Tongue (tissue), 2 donors: ENCODE data around the gene MIAT. TPM values are rescaled to one million over a fixed set of nuclear protein-coding genes. Genes with fewer than 3 reads are reported as not detected.

ENCODE experiments used
- DNase-seq: peaks from one replicate; pipeline ENCODE4 v3.0.0-alpha.2; 2015
- total RNA-seq: library from RNA; depleted of rRNA; stranded (reverse); fragments of >200 nt; gene quantifications from one replicate; pipeline ENCODE4 v1.2.3, GENCODE V29; 2014

Gene MIAT
- total RNA-seq, 1 donor from 2014 or later: 1.1 TPM

DNA sequence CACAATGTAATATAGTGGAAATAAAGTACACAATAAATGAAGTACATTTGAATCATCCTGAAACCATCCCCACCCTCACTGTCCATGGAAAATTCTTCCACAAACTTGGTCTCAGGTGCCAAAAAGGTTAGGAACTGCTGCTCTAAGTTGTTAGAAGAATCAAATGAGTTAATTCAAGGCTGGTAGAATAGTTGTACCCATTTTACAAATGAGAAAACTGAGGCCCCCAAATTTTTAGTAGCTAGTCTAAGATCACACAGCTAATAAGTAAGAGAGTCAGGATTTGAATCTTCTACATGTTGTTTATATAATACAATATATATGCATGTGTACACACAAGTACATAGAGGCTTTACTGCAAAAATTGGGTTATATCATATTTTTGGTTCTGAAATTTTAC, 43.1 kb downstream of the MIAT start:
- no peak for DNase-seq

DNA sequence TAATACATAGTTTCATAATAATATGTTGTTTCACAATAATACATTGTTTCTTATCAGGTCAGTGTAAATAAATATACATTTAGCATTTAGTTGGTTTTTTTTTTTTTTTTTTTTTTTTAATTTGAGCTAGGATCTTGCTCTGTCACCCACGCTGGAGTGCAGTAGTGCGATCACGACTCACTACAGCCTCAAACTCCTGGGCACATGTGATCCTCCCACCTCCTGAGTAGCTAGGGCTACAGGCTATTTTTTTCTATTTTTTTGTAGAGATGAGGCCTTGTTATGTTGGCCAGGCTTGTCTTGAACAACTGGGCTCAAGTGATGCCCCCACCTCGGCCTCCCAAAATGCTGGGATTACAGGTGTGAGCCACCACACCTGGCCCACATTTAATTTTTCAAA, 43.5 kb downstream of the MIAT start:
- DNase-seq: no peak

DNA sequence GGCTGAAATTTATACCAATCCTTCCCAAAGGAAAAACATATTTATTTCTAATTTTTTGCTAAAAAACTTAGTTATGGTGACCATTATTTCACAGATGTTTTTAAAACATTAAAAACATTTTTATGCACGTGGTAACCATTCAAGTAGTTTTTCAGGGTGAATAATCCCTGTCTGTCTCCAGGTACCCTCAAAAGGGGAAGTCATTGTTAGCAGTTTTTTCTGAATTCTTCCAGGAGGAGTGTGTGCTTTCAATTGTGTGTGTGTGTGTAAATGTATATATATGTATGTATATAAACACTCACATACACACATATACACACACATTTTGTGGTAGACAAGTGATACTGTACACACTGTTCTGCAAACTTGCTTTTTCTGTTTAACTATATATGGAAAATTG, 43.9 kb downstream of the MIAT start:
- DNase-seq: no peak

DNA sequence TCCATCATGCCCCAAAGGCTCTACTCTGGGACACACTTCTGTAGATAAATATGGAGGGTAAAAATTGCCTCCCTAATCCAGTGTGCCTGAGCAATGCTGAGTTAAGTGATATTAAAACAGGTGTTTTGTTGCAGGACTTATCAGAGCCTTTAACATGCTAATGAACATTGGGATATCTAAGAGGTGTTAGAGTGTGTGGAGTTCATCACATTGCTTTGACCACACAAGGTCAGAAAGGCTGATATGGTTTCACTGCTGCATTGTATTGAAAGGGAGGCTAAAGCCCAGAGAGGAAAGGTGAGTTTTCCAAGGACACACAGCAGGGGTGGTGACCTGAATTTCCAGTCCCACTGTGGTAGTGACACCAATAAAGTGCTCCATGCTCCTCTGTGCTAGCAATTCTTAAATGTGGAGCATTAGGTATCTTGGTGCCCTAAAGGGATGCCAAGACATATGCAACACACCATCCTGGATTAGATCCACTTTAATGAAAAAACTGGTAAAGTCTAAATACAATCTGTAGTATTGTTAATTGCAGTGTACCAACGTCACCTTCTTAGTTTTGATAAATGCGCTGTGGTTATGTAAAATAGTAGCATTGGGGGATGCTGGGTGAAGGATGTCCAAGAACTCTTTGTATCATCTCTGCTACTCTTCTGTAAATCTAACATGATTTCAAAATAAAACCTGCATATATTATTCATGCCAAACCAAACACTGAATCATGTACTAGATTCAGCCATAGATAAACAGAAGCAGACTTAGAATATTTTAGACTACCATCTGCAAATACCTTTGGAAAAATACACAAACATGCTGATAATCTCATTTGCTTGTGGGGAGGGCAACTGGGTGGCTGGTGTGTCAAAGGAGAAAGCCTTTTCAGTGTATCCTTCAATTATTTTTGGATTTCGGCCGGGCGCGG, 45.8 kb downstream of the MIAT start:
- DNase-seq: no peak

DNA sequence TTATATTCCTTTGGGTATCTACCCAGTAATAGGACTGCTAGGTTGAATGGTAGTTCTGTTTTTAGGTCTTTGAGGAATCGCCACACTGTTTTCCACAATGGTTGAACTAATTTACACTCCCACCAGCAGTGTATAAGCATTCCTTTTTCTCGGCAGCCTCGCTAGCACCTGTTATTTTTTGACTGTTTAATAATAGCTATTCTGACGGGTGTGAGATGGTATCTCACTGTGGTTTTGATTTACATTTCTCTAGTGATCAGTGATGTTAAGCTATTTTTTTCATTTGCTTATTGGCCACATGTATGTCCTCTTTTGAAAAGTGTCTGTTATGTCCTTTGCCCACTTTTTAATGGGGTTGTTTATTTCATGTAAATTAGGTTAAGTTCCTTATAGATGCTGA, 48.0 kb downstream of the MIAT start:
- peak; percentile 41 for DNase-seq

DNA sequence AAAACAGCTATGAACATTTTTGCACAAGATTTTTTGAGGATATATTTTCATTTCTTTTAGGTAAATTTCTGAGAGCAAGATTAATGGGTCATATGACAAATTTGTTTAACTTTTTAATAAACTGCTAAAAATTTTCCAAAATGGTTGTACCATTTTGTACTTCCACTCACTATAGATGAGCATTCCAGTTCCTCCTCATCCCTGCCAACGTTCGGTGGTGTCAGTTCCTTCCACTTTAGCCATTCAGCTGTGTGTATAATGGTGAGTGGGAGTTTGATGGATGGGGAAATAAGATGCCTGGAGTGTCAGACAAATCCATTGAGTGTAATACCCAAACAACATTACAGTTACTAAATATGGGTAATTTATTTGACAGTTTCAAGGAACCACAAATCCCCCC, 49.7 kb downstream of the MIAT start:
- no peak for DNase-seq

DNA sequence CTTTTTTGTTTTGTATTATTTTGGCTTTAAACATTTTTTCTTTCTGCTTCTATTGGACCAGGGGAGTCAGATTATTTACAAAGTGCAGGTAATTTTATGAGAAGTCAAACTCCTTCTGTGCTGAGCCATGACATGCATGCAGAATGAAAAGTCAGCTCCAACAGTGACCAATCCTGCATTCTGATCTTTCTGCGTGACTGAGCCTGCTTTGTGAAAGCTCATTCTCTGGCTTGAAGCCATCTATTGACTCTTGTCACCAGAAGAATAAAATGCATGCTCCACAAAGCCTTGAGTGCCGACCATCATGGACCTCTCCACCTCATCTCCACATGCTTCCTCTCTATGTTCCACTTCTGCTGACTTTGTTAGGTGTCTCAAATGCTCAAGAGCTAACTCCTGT, 50.2 kb downstream of the MIAT start:
- peak; percentile 3 for DNase-seq

DNA sequence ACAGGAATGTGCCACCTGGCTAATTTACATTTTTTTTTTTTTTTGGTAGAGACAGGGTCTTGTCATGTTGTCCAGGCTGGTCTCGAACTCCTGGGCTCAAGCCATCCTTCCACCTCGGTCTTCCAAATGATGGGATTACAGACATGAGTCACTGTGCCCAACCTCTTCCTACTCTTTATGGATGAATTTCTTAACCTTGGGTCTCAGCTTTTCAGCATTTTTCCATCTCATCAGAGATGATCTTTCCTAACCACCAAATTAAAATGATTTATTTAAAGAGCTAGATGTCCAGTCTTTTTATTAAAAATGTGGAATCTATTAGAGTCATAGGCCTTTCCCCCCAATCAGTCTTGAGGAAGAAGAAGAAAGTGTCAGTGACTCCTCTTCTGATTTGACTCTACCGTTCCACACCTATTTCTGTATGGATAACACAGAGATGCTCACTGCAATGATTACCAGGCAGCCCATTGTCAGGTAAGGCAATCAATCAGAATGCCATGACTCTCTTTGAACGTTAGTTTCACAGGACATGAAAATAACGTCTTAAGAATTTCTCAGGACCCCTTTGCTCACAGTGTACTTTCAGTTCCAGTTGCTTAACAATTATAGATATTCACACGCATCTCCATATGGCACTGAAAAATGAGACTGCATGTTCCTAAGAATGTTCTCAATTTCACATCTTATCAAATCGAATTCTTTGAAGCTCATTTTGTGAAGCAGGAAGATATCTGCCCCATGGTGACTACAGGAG, 51.0 kb downstream of the MIAT start:
- DNase-seq: no peak

DNA sequence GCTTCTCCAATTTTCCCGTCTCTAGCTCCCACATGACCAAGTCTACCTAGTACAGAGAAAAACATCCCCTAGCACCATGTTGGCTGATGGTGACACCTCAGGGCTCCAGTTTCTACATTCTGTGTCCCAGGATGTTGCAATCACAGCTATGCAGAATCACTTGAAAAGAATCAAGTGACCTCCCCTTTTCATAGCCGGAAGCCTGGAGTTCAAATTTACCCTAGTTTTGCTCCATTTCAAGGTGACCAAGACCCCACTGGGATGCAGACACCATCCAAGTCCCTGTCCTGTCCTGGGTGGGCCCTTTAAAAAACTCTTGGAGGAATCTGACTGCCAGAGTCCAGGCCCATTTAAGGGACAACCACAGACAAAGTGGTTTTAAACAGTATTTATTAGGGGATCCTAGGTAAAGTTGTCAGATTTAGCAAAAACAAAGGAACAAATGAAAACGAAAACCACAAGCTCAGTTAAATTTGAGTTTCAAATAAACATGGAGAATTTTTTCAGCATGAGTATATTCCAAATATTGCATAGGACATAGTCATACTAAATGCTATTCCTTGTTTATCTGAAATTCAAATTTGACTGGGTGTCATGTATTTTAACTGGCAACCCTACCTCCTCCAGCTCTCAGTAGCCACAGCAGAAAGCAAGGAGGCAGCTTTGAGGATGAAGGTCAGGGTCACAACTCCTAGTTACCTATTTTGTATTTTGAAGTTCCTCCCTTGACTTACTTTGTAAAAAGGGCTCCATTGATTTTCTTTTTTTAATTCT, 52.4 kb downstream of the MIAT start:
- no peak for DNase-seq

DNA sequence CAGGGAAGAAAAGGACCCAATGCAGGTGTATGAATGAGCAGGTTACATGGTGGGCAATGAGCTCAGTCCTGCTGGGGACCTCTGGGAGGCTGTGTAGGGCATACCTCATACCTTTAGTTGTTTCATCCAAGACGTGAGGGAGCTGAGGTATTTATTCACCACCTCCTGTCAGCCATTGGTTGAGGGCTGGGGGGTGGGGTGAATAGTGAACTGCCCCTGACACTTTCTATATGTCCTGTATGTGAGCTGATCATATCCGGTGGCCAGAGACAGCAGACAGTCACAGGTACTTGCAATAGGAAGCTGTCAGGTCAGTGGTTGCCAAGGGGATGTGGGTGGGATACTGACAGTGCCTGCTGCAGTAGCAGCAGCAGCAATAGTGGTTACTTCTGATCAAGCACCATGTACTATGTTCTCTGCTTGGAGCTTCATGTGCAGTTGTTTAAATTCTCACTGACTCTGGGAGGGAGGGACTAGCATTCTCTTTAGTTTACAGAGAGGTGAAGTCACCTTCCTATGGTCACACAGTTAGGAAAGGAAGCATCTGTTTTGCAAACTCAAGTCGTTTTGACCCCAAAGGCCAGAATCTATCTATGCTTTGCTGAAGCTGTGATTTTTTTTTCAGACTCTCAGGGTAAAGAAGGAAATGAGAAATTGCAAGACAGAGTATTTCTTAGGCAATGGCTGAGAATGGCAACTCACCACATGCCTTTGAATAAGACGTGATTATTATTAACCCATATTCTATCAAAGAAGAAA, 54.0 kb downstream of the MIAT start:
- no peak for DNase-seq

DNA sequence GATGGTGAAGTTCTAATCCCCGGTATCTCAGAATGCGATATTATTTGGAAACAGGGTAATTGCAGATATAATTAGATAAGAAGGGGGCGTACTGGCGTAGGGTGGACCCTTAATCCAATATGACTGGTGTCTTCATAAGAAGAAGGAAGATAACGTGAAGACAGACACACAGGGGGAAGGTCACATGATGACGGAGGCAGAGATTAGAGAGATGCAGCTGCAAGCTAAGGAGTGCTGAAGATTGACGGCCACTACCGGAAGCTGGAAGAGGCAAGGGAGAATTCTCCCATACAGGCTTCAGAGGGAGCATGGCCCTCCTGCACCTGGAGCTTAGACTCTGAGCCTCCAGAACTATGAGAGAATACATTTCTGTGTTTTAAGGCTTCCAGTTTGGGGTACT, 54.8 kb downstream of the MIAT start:
- no peak for DNase-seq

DNA sequence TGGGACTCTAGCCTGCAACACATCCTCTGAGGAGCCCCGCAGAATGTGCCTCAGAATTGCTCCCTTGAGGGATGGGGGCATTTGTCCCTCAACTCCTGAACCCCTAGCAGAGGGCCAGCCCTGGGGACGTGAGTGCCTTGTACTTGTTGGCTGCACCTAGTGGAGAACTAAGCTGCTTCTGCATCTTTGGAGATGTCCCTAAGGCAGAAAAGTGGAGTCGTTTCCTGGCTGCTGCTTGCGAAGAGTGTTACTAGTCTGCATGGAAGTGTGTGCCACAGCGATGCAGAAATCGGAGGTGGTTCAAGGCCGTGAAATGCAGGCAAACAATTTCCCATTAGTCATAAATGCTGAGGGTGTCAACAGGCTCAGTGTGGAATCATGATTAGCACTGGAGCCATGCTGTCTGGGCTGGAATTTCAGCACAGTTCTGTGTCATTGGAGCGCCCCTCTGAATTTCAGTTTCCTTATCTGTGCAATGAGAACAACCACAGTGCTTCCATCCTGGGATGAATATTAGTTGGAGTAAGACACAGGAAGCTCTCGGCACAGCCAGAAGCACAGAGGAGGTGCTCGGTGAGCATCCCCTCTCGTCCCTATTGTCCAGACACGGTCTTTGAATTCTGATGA, 56.5 kb downstream of the MIAT start:
- no peak for DNase-seq

DNA sequence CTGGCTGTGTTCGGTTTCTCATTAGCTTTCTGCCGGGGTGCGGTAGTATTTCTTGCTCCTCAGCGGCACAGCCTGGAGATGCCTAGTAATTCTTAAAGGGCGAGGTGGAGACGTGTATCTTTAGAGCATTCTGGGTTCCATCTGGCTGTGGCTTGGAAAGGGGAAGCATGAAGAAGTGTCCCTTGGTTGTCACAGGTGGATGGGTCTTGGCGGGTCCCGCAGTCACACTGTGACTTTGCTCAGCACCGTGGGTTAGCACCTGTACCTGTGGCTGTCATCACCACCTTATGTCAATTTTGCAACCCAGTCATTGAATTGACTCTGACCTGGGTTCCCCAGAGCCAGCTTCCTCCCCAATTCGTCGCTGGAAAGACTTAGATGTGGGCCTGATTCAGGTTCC, 57.6 kb downstream of the MIAT start:
- no peak for DNase-seq

DNA sequence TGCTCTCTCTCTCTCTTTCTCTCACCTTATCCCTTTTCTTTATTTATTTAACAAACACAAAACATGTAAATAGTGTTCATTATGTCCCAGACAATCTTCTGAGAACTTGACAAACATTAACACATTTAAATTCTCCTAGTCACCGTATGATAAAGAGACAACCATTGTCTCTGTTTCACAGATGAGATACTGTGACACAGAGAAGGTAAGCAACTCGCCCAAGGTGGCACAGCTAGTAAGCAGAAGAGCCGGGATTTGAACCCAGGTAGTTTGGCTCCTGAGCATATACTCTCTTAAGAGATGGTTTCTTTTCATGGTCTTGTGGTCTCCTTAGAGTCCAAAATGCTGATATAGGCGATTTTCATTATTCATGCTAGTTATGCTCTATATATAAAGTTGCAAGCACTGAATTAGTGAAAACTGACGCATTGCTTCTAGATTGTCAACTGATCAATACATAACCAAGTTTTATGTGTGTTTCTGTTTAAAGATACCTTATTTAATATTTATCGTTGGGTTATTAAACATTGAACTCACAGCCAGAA, 58.1 kb downstream of the MIAT start:
- DNase-seq: no peak

DNA sequence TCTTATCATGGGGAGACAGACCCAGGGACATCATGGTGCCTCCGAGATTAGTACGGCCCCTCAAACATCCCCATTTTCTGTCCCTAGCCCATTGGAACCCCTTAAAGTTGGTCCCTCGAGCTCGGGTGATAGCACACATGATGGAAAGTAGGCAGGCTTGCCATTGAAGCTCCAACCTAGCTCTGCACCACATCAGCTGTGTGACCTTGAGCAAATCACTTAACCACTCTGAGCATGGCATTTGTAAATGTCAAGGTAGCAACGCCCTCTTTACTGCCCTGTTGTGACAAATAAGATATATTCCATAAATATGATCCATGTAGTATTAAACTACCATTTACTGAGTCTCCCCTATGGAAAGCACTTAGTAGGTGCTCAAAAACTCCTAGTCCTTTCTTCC, 61.1 kb downstream of the MIAT start:
- DNase-seq: no peak

DNA sequence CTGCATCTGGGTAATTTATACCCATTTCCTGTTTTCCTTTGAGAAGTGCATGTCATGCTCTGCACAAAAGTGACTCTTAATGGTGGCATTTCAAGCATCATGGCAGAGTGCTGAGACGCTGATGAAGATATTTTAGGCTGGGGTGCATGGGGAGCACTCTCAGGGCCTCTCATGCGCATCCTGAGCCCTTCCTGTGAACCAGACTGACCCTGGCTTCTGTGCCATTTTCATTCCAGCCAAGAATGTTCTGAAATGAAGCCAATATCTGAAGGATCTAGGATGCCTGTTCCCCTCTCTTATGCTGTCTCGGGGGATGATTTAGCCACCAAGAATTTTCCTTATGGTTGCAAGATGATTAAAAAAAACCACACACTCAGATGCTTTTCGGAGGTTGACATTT, 61.5 kb downstream of the MIAT start:
- no peak for DNase-seq

DNA sequence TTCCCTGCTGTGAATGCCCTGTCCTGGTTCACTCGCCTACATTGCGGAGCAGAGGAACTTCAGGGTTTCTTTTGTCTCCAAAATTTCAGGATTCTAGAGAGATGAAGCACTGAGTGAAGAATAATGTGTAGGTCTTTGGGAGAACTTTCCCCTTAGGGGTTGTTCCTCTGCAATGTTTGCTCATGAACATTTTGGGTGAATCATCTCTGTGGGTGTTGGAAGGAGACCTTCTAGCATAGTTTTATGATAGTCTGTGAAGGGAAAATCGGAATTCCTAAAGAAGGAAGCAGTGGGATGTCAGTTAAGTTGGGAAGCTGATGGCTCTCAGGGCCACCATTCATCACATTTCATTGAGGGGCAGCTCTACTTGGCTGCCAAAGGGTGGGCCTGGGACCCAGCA, 64.8 kb downstream of the MIAT start:
- DNase-seq: no peak

DNA sequence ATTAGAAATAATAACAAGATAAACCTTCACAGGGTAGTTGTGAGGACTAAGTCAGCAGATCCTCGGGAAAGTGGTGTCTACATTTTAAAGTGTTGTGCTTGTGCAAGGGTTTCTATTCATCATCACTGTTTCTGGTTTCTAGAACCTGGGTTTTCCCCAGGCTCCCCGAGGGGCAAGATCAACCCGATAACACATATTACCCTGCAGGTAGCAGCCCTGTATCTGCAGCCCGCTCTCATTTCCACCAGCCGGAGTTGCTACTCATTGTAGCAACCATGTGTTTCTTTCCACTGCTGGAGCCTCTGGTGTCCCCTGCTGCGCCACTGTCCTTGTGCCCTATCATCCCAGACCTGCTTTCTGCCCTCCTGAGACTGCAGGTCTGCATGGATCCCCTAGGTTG, 67.0 kb downstream of the MIAT start:
- DNase-seq: no peak

DNA sequence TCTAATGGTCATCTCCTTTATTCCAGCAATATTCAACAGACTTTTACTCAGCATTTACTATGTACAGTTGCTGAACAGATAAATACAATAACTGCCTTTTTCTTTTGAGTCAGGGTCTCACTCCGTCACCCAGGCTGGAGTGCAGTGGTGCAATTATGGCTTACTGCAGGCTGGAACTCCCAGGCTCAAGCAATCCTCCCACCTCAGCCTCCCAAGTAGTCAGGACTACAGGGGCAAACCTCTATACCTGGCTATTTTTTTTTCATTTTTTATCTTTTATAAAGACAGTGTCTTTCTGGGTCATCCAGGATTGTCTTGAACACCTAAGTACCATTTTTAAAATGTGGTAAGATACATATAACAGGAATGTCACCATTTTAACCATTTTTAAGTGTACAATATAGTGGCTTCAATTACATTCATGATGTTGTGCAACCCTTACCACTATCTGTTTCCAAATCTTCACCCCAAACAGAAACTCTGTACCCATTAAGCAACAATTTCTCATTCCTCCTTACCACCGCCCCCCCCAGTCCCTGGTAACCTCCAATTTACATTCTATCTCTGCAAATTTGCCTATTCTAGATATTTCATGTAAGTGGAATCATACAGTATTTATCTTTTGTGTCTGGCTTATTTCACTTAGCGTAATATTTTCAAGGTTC, 67.8 kb downstream of the MIAT start:
- no peak for DNase-seq
